GM18507 (cell line): ENCODE data around the gene CUL2.

Experiments
- DNase-seq: peaks from one replicate; pipeline ENCODE4 v3.0.0; 2011; ENCODE audit warnings: low read depth; ENCODE audit not compliant: insufficient read length; ENCODE audit errors: extremely low spot score
- FAIRE-seq: peaks from 2 replicates; lab custom pipeline; 2011; peaks lifted over from hg19 to GRCh38; lab: Jason Lieb, UNC

Gene CUL2

GRCh38 chr10:35035606-35036005 lies 54.5 kb downstream of the CUL2 start:
- DNase-seq (no peak), FAIRE-seq (no peak)

GRCh38 chr10:35027567-35027966 lies 62.6 kb downstream of the CUL2 start:
- DNase-seq: no peak
- no peak for FAIRE-seq

GRCh38 chr10:35025916-35026315 lies 64.2 kb downstream of the CUL2 start:
- FAIRE-seq: no peak
- DNase-seq: no peak

GRCh38 chr10:35020481-35020880 lies 69.7 kb downstream of the CUL2 start:
- FAIRE-seq: no peak

GRCh38 chr10:35019041-35020024 lies 70.8 kb downstream of the CUL2 start:
- no peak for DNase-seq
- FAIRE-seq: no peak

More at GRCh38 chr10:35020481-35020880, 69.7 kb downstream of the CUL2 start:
- no peak for DNase-seq

GRCh38 chr10:35017608-35018007 lies 72.5 kb downstream of the CUL2 start:
- DNase-seq (no peak), FAIRE-seq (no peak)

GRCh38 chr10:35015843-35016408 lies 74.2 kb downstream of the CUL2 start:
- DNase-seq (no peak), FAIRE-seq (no peak)

GRCh38 chr10:35012781-35013180 lies 77.4 kb downstream of the CUL2 start:
- no peak for DNase-seq
- no peak for FAIRE-seq

- no peak for DNase-seq
- FAIRE-seq: no peak
These were observed 78.4 kb downstream of the CUL2 start for GRCh38 chr10:35011771-35012191.

- no peak for DNase-seq
- FAIRE-seq: no peak
These were observed 82.3 kb downstream of the CUL2 start for GRCh38 chr10:35007858-35008301.

- FAIRE-seq (no peak), DNase-seq (no peak)
These were observed 83.3 kb downstream of the CUL2 start for GRCh38 chr10:35006836-35007235.

GRCh38 chr10:35005868-35006267 lies 84.3 kb downstream of the CUL2 start:
- FAIRE-seq (no peak), DNase-seq (no peak)

GRCh38 chr10:35004651-35005050 lies 85.5 kb downstream of the CUL2 start:
- no peak for FAIRE-seq
- no peak for DNase-seq

GRCh38 chr10:35003906-35004305 lies 86.2 kb downstream of the CUL2 start:
- no peak for DNase-seq
- FAIRE-seq: no peak

GRCh38 chr10:35000936-35001335 lies 89.2 kb downstream of the CUL2 start:
- DNase-seq: no peak
- FAIRE-seq: no peak

- FAIRE-seq (no peak), DNase-seq (no peak)
These were observed 90.6 kb downstream of the CUL2 start for GRCh38 chr10:34999532-34999931.

GRCh38 chr10:34998940-34999339 lies 91.2 kb downstream of the CUL2 start:
- DNase-seq (no peak), FAIRE-seq (no peak)

- FAIRE-seq (no peak), DNase-seq (no peak)
These were observed 93.3 kb downstream of the CUL2 start for GRCh38 chr10:34996843-34997242.

- FAIRE-seq (no peak), DNase-seq (no peak)
These were observed 94.2 kb downstream of the CUL2 start for GRCh38 chr10:34995925-34996324.

- peak; percentile 75 for FAIRE-seq
These were observed 95.5 kb downstream of the CUL2 start for GRCh38 chr10:34994565-34995142.

More at GRCh38 chr10:34994565-34995142, 95.5 kb downstream of the CUL2 start:
- DNase-seq: peak; percentile 51
